Activated CD8-positive, alpha-beta memory T cell treated with anti-CD3 and anti-CD28 coated beads, Interleukin-2, amount 50 U/mL, for 48 hours (primary cell): Measurements from ENCODE around the gene FOXK1.
"Not testable (repeated sequence)": the region's sequence is repeated elsewhere in the genome, so short reads cannot be mapped to it uniquely, and the experiment has no call there.

Source experiments
- DNase-seq: peaks from one replicate; pipeline ENCODE4 v3.0.0-alpha.2; 2020

Gene FOXK1

GRCh38 chr7:4681886-4682620, at the start of gene FOXK1:
Gene FOXK1, plus strand, starts transcription at chr7:4682295. Its CDS starts 14 bp downstream, at chr7:4682309.
- DNase-seq: peak; percentile 91

- no peak for DNase-seq
These were observed 49.1 kb upstream of the FOXK1 start for GRCh38 chr7:4633012-4633411.

- DNase-seq: no peak
These were observed 47.9 kb upstream of the FOXK1 start for GRCh38 chr7:4634166-4634565.

GRCh38 chr7:4638781-4639575, 43.1 kb upstream of the FOXK1 start:
- no peak for DNase-seq

GRCh38 chr7:4641091-4641666, 40.9 kb upstream of the FOXK1 start:
- no peak for DNase-seq

GRCh38 chr7:4641667-4642467, 40.2 kb upstream of the FOXK1 start:
- peak; percentile 98 for DNase-seq

- peak; percentile 58 for DNase-seq
These were observed 39.5 kb upstream of the FOXK1 start for GRCh38 chr7:4642468-4643203.

- not testable (repeated sequence) for DNase-seq
These were observed 39.0 kb upstream of the FOXK1 start for GRCh38 chr7:4643204-4643471.

- DNase-seq: no peak
These were observed 36.8 kb upstream of the FOXK1 start for GRCh38 chr7:4645246-4645645.

GRCh38 chr7:4648111-4648510, 34.0 kb upstream of the FOXK1 start:
- no peak for DNase-seq

- DNase-seq: no peak
These were observed 31.6 kb upstream of the FOXK1 start for GRCh38 chr7:4650433-4651047.

GRCh38 chr7:4653771-4654170, 28.3 kb upstream of the FOXK1 start:
- DNase-seq: no peak

- no peak for DNase-seq
These were observed 26.8 kb upstream of the FOXK1 start for GRCh38 chr7:4655311-4655710.

GRCh38 chr7:4655896-4656295, 26.2 kb upstream of the FOXK1 start:
- DNase-seq: no peak

- no peak for DNase-seq
These were observed 24.3 kb upstream of the FOXK1 start for GRCh38 chr7:4657640-4658417.

GRCh38 chr7:4659551-4660286, 22.4 kb upstream of the FOXK1 start:
- DNase-seq: no peak

GRCh38 chr7:4661871-4662270, 20.2 kb upstream of the FOXK1 start:
- DNase-seq: no peak

GRCh38 chr7:4663239-4664018, 18.7 kb upstream of the FOXK1 start:
- DNase-seq: no peak

GRCh38 chr7:4665661-4666060, 16.4 kb upstream of the FOXK1 start:
- no peak for DNase-seq
